PC-3 (cell line): ENCODE data around the gene KRTAP10-5.

Source experiments
- CTCF ChIP-seq: fragments of 300-600 bp; sonication (generic); conservative IDR thresholded peaks from 2 replicates; pipeline ENCODE4 v1.5.1; 2017; ENCODE audit warnings: antibody characterized with exemption, low read depth, mild to moderate bottlenecking, low read length
- EZH2 ChIP-seq: fragments of 300-600 bp; sonication (generic); IDR thresholded peaks from one replicate; pipeline ENCODE4 v1.6.1; 2017; ENCODE audit warnings: antibody characterized with exemption, mild to moderate bottlenecking, low read length; ENCODE audit not compliant: unreplicated experiment
- EZH2phosphoT487 ChIP-seq: fragments of 300-600 bp; sonication (generic); IDR thresholded peaks from 2 replicates; pipeline ENCODE4 v1.6.1; 2018; ENCODE audit warnings: mild to moderate bottlenecking, antibody characterized with exemption, low read length, borderline replicate concordance

- TF ChIP-seq CTCF (no peak), EZH2 (no peak), EZH2phosphoT487 (no peak)
These were observed 9.9 kb upstream of the KRTAP10-5 start for GRCh38 chr21:44590311-44590721.
